Activated CD8-positive, alpha-beta memory T cell treated with anti-CD3 and anti-CD28 coated beads, Interleukin-2, amount 50 U/mL, for 4 hours (primary cell): ENCODE results near the gene TRPC4.
"Not testable (repeated sequence)": the region's sequence is repeated elsewhere in the genome, so short reads cannot be mapped to it uniquely, and the experiment has no call there.

Experiments
- DNase-seq: peaks from one replicate; pipeline ENCODE4 v3.0.0-alpha.2; 2020

TRPC4 gene

GRCh38 chr13:37811441-37811840, 58.1 kb downstream of the TRPC4 start:
- no peak for DNase-seq

GRCh38 chr13:37806666-37807065, 62.9 kb downstream of the TRPC4 start:
- DNase-seq, result no peak

DNA sequence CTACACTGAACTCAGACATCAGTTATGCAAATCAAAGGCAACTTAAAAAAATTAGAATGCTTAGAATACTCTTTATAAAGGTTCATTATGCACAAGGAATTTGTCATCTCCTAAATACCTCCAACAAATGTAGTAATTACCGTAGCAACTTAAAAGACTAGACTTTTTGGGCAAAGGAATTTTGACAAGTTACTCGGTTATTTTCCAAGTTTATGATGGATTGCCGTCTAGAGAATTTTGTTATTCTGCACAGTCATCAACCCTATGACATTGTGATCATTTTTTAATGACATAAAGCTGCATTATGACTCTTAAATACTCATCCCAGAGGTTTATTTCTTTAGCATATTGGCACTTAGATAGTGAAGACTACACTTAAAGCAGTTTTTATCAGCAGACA, 71.9 kb downstream of the TRPC4 start:
- DNase-seq, result no peak

DNA sequence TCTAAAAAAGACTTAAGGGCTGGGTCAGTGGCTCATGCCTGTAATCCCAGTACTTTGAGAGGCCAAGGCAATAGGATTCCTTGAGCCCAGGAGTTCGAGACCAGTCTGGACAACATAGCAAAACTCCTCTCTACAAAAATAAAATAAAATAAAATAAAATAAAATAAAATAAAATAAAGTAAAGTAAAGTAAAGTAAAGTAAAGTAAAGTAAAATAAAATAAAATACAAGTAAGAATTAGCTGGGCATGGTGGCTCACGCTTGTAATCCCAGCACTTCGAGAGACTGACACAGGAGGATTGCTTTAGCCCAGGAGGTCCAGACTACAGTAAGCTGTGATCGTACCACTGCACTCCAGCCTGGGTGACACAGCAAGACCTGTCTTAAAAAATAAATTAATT, 72.8 kb downstream of the TRPC4 start:
- not testable (repeated sequence) for DNase-seq

- DNase-seq, result no peak
Observed at GRCh38 chr13:37795326-37795725, 74.2 kb downstream of the TRPC4 start.

GRCh38 chr13:37791699-37792098, 77.9 kb downstream of the TRPC4 start:
- DNase-seq, result no peak

GRCh38 chr13:37788346-37788745, 81.2 kb downstream of the TRPC4 start:
- no peak for DNase-seq

- DNase-seq, result no peak
Observed at GRCh38 chr13:37777676-37778075, 91.9 kb downstream of the TRPC4 start.

GRCh38 chr13:37775871-37776270, 93.7 kb downstream of the TRPC4 start:
- no peak for DNase-seq

DNA sequence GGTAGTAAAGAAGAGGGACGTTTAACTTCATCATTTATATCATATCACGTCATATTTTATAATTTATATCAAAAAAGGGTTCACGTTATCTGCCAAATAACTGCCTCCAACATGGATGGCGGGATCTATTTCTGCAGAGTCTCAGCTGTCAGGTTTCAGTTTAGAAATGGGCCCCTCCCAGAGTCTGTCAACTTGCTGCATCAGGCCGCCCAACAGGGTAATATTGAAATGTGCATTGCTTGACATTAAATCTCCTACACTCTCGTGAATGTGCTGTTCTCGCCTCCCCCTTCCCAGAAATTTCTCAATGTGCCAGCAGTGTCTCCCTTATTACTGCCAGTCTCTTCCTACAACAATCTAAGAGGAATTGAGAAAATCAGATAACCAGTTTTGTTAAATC, 96.9 kb downstream of the TRPC4 start:
- DNase-seq, result no peak

DNA sequence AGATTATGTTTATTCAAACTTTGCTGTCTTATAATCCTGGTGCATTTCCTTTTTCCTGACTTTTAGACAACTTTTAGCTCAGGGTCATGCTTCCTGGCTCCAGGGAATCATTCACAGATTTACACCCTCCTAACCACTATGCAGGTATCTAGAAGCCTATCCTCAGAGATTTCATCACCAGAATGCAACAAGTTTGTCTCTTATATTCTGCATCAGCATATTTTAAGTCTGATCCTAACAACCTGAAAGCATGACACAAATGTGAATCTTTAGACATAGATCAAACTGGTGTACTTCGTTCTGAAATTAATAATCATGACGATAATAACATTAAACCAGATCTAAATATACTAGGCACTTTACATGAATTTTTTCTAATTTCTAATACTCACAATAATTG, 100.0 kb downstream of the TRPC4 start:
- no peak for DNase-seq

DNA sequence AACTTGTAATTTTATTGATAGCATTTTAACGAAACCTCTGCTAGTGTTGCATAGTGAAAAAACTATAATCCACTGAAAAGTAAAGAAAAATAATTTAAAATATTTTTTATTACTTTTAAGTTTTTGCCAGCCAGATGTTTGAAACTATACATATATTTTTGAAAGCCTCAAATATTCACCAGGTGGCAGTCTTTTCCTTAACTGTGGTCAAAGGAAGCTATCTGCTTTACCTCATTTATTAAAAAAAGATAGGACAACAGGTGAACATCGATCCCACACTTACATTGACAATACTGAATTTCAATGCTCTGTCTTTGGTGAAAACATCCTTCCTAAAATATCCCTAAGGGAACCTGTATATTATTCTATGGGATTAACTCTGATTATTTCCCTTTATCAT, 100.5 kb downstream of the TRPC4 start:
- DNase-seq, result no peak

- DNase-seq, result no peak
Observed at GRCh38 chr13:37766502-37766901, 103.1 kb downstream of the TRPC4 start.

- no peak for DNase-seq
Observed at GRCh38 chr13:37755349-37755748, 114.2 kb downstream of the TRPC4 start.

DNA sequence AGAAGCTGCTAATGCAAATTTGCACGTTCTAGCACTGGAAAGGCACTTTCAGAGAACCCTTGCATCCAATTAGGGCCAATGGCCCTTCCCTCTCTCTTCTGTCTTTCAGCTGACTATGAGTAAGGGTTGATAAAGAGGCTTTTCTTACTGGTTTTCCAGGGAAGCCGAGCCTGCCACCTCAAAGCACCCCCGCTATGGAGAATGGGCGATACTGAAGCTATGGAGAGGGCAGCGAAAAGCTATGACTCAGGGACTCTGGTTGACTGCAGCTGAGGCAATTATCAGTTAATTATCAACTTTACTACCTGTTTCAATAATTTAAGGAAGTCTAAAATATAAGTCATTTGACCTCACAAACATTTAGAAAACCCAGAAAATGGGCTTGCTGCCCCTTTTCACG, 115.8 kb downstream of the TRPC4 start:
- no peak for DNase-seq

GRCh38 chr13:37752146-37752545, 117.4 kb downstream of the TRPC4 start:
- DNase-seq, result no peak

- no peak for DNase-seq
Observed at GRCh38 chr13:37751025-37751424, 118.5 kb downstream of the TRPC4 start.

GRCh38 chr13:37748913-37749312, 120.7 kb downstream of the TRPC4 start:
- no peak for DNase-seq

DNA sequence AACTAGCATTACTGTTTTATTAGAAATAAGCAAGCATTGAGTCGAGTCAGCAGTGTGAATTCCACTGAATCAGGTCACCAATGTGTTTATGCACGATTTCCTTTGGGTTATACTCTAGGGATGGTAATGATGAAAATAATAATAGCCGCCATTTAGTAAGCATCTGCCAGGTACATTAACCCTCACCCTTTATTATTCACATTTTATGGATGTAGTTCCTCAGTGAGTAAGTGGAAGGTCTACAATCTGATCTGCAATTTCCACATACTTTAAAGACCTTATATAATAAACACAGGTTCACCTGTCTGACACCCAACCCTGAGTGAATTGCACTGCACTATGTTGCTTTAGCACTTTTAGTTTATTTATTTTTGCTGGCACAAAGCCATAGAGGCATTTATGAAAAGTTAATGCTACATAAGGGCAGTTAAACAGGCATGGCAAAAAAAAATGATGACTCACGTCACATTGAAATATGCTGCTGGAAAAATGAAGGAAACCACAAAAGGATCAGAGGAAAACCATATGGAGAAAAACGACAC, 122.4 kb downstream of the TRPC4 start:
- no peak for DNase-seq

DNA sequence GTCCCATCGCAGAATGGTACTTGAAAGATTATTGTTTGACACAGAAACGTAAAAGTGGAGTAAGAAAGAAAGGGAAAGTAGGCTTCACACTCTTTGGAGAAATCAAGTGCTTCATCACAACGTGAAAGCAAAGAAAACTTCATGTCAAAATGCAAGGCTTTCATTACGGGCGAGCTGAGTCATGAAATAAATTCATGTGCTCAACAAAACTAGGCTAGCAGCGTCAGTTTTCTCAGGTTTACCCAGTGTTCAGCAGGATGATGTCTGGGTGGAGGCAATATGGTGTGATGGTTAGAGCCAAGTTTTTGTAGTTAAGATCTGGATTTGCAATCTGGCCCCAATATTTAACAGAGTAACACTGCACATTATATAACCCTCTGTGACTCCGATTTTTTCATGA, 128.0 kb downstream of the TRPC4 start:
- DNase-seq, result no peak

- no peak for DNase-seq
Observed at GRCh38 chr13:37736045-37736444, 133.5 kb downstream of the TRPC4 start.

DNA sequence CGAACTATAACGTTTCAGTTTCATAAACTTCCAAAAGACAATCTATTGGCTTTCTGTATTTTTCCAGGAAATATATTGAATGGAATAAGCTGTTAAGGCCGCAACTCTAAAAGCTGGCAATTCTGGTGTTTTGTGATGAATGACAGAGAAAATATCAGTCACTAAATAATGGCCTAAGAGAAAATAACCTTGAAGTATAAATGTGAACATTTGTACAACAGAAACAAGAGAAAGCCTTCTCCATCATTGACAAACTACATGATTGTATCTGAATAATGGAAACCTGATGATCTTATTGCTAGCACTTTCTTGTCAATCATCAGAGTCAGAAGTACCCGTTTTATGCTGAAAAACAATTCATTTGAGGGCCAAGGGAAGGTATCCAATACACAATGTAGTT, 134.3 kb downstream of the TRPC4 start:
- DNase-seq, result no peak

DNA sequence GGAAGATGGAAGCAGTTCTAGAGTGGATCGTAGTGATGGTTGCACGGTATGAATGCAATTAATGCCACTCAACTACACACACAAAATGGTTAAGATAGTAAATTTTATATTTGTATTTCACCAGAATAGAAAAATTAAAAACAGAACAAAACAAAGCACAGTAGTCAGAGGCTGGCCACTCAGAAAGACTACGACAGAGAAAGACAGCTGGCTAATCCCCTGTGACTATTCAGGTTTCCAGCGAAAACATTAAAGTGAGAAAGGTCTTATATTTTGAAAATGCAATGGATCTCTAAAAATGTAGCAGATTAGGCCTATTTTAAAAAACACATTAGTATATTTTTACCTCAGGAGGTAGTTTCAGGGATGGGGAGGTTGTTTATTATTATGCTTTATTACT, 139.7 kb downstream of the TRPC4 start:
- DNase-seq, result no peak

DNA sequence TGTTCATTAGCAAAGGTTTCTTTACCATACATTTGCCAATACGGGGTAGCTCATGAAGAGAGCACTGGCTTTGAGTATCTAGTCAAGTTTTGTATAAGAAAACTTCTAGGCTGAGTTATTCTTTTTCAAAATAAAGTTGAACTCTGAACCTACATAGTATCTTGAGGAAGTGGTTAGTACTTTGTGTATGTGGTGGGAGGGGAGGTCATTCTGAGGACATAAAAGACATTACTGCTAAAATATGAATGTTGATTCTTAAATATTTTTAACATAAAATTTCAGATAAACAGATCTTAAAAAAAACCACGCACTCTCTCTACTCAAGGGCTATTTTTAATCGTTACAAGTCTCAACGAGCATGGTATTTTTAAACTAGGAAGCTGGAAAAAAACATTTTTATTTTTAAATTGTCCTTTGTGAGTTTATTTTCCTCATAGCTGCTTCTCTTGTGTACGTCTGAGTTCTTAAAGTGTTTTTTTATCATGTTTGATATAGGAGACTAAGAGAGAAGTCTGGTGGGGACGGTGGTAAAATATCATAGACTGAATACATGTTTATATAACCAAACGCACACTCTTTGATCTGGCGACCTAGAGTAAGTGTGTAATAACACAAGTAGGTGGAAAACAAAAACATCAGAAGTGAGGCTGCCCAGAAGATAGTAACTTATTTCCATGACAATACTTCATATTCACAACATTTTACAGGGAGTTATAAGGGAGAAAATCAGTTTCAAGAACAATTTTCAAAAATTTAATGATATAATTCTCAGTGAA, 153.0 kb downstream of the TRPC4 start:
- no peak for DNase-seq

DNA sequence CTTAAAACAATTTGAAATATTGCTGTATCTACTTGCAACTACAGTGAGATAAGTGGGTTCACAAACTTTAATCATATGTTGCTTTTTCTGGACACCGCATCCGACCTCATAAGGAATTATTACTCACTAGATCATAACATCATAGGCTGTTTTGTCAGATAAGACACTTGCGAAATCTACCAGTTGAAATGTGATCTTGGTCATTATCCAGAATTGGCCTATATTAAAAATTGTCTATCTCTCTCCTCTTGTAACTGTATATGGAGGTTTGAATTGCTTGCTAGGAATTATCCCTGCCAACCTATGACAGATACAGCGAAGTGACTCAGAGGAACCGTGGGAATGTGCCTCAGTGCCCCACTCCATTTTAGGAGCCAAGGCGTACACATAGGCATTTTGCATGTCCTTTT, 154.0 kb downstream of the TRPC4 start:
- no peak for DNase-seq
